Smooth muscle cell of the brain vasculature (primary cell): ENCODE measurements around the gene DBF4.
"Not testable (repeated sequence)": the region's sequence is repeated elsewhere in the genome, so short reads cannot be mapped to it uniquely, and the experiment has no call there.

Experiments used
- DNase-seq: peaks from one replicate; pipeline ENCODE4 v3.0.0-alpha.2; 2012; ENCODE audit warnings: low read depth, low spot score

DBF4 gene, protein sequence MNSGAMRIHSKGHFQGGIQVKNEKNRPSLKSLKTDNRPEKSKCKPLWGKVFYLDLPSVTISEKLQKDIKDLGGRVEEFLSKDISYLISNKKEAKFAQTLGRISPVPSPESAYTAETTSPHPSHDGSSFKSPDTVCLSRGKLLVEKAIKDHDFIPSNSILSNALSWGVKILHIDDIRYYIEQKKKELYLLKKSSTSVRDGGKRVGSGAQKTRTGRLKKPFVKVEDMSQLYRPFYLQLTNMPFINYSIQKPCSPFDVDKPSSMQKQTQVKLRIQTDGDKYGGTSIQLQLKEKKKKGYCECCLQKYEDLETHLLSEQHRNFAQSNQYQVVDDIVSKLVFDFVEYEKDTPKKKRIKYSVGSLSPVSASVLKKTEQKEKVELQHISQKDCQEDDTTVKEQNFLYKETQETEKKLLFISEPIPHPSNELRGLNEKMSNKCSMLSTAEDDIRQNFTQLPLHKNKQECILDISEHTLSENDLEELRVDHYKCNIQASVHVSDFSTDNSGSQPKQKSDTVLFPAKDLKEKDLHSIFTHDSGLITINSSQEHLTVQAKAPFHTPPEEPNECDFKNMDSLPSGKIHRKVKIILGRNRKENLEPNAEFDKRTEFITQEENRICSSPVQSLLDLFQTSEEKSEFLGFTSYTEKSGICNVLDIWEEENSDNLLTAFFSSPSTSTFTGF

DNA sequence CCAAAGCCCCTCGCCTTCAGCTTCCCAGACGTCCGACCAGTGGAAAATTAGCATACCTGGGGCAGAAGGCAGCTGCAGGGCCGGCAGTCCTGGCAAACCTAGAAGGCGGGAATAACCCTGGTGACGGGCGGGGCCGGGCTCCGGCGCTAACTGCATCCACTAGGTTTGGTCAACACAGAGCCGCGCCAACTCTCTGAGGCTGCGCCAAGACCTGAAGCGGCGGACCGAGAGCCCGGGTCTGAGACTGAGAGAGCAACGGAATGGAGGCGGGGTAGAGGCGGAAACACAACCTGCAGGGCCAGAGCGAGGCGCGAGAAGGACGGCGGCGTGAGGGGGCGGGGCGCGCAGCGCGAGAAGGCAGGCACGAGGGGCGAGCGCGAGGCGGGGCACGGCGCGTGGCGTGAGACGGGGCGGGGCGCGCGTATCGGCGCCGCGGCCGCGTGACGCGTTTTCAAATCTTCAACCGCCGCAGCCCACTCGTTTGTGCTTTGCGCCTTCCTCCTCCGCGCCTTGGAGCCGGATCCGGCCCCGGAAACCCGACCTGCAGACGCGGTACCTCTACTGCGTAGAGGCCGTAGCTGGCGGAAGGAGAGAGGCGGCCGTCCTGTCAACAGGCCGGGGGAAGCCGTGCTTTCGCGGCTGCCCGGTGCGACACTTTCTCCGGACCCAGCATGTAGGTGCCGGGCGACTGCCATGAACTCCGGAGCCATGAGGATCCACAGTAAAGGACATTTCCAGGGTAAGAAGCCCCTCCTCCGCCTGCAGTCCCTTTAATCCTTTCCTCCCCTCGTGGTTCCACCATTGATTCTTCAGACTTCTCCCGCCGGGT is at the start of gene DBF4, which contains the start of gene SLC25A40:
DBF4 (plus strand) TSS at position 454 of the 829 bp plus-strand sequence; CDS start at position 694, 240 bp downstream.
SLC25A40 (minus strand) TSS at position 321 of the 829 bp plus-strand sequence. CDS start 17,633 bp downstream, outside the sequence.
- DNase-seq: peak; percentile 82

DNA sequence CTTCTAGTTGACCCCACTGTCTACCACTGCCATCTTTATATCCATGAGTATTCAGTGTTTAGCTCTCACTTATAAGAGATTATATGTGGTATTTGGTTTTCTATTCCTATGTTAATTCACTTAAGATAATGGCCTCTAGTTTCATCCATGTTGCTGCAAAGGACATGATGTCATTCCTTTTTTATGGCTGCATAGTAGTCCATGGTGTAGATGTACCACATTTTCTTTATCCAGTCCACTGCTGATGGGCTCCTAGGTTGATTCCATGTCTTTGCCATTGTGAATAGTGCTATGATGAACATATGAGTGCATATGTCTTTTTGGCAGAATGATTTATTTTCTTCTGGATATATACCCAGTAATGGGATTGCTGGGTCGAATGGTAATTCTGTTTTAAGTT is 47.9 kb upstream of the DBF4 start:
- not testable (repeated sequence) for DNase-seq

DNA sequence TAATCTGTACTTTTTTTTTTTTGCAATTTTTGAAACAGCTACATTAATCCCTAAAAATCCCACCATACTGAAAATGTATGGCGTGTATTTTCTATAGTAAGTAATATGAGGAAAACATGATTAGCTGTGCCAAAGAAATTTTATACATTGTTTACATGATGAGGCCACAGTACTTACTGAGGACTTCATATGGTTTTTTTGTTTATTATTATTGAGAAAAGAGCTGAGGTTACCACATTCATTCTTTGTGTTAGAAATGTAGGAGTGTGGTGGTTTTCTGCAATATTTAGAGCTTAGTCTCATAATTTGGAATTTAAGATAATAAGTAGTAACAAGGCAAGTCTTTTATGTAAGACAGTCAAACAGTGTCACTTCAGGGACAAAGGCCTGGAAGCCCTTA is 45.2 kb upstream of the DBF4 start:
- no peak for DNase-seq

DNA sequence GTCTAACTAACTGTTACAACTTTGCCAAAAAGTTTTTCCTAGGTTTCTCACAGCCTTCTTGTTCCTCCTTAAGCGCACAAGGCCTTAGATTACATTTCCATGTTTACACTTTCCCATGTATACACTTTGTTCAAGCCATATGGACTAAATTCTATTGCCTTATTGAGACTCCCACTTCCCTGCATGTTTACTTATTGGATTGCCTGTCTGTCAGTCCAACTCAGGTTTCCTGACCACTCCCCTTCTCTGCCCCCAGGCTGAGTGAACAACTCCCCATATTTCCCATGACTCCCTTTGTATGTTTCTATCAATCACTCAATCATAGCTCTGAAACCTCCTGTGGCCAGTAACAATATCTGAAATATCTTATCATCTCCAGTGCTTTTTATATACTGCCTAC is 43.2 kb upstream of the DBF4 start:
- DNase-seq: no peak

DNA sequence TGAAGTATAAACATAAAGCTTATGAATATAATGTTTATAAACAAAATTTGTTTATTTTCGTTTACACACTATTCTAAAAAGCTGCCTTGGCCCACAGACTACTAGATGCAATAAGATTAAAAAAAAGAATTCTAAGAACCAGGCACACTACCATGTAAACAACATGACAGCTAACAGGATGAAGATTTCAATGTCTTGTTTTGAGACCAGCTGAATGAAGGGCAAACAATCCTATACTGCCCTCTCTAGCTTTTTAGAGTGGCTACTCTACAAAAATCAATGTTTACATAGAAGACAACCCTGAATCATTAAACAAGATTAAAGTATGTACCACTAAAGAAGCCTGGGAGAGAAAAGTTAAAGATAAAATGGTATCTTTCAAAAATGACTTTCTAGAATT is 38.7 kb upstream of the DBF4 start:
- DNase-seq: no peak

DNA sequence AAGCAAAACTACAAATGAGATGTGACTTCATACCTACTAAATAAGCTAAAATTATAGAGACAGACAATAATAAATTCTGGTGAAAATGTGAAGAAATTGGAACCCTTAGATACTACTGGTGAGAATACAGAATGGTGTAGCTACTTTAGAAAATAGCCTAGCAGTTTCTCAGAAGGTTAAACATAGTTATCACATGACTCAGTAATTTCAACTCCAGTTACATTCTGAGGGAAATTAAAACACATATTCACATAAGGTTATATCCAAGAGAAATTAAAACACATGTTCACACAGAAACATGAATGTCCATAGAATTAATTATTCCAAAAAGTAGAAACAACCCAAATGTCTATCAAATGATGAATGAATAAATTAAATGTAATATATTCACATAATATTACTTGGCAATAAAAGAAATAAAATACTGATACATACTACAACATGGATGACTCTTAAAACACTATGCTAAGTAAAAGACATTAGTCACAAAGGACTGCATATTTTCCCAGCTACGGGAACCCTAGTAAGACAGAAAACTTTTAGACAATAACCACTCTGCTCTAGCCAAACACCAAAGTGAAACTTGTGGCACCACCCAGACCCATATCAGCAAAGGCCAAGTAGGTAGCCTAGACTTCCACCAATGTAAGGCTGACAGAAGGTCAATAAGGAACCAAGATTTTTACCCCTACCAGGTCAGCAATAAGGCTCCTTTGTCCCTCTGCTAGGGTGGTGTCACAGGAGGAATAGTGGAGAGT is 25.3 kb upstream of the DBF4 start:
- no peak for DNase-seq

DNA sequence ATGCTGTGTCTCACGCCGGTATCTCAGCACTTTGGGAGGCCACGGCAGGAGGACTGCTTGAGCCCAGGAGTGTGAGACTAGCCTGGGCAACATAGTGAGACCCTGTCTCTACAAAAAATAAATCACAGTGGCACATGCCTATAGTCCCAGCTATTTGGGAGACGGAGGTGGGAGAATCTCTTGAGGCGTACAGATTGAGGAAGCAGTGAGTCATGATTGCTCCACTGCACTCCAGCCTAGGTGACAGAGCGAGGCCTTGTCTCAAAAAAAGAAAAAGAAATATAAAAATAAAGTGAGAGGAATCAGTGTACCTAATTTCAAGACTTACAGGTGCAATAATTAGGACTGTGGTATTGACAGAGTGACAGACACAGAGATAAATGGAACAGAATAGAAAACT is 24.0 kb upstream of the DBF4 start:
- no peak for DNase-seq

DNA sequence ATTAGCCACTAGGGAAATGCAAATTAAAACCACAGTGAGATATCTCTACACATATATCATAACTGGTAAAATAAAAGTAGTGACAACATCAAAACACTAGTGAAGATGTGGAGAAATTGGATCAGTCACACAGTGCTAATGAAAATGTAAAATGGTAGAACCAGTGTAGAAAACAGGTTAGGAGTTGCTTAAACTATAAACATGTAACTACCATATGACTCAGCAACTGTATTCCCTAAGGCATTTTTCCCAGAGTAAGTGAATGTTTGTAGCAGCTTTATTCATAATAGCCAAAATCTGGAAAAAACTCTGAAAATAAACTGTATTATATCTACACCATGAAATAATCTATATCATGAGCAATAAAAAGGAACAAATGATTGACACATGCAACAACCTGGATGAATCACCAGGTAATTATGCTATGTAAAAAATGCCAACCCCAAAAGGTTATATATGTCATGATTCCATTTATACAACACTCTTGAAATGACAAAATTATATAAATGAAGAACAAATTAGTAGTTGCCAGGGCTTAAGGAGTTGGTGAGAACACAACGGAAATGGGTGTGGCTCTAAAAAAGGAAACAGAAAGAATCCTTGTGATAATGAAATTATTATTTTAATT is 22.9 kb upstream of the DBF4 start:
- no peak for DNase-seq

DNA sequence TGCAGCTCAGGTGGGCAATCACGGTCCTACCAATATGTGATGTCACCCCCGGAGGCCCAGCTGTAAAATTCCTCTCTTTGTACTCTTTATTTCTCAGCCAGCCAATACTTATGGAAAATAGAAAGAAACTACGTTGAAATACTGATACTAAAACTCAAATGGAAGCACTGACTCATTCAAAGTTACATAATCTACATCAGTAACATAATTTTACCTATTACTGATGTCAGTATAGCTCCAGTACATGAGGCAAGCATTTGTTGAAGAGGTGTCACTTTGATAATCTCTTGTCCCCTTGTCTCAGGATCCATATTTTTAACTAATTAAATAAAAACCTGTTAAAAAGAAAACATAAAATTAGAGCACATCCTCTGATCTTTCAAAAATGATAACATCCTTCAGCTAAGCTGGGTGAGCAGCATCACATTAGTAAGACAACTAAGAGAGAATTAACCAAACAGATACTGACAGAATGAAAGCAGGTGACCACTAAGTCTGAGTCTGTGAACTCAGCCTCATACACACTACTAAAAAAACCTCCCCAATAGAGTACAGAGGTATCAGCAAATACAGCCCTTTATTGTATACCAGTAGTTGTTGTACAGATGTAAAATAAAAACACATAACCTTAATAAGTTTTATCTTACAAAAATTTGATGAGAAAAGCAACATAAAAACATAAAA is 17.7 kb upstream of the DBF4 start:
- no peak for DNase-seq

DNA sequence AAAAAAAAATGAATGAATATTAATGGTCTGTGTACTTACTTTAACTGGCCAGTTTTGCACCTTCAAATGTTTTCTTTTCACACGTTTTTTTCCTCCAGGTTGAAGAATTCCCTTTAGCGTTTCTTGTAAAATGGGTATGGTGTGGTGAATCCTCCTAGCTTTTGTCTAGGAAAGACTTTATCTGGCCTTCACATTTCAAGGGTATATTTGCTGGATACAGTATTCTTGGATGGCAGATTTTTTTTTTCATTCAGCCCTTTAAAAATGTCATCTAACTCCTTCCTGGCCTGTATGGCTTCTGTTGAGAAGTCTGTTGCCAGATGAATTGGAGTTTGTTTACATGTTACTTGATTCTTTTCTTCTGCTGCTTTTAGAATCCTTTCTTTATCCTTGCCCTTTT is 10.2 kb upstream of the DBF4 start:
- no peak for DNase-seq

DNA sequence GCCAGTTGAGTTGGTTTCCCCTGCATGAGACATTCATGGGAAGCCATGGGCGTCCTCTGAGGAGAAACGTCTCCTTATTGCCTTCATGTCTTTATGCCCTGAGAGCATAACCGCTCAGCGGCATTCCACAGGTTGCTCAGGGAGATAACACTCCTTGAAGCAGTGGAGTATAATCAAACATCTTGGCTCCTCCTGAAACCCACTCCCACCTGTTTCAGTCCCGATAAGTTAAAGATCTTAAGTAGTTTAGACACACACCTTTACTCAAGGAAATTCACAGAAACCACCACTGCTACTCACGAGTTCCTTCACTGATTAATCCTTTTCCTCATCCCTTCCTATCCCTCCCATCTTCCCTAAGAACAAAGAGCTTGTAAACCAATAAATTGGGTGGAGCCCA is 9.8 kb upstream of the DBF4 start:
- not testable (repeated sequence) for DNase-seq

DNA sequence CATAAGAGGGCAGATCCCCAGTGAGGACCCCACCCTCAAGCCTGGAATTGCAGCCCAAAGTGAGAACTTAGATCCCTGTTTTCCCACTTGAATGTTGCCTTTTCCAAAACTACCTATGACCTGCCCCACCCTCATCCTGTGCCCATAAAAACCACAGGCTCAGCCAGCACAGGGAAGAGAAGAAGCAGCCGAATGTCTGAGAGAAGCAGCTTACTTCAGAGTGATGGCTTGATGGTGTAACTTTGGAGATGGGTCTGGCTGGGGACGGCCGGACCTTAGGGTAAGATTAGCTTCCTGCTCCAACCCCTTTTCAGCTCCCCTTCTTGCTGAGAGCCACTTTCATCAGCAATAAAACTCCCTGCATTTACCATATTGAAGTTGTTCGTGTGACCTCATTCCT is 5.8 kb upstream of the DBF4 start:
- no peak for DNase-seq

DNA sequence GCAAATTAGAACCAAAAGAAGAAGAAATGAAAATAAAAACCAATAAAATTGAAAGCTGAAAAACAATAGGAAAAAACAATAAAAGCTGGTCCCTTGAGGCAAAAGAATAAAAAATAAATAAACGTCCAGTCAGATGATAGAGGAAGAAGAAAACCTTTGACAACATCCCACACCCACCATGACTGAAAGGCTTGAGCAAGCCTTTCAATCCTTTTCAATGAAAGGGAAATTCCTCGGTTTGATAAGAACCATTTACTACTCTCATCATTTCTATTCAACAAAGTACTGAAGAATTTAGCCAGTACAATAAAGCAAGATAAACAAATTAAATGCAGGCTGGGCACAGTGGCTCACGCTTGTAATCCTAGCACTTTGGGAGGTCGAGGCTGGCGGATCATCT is 3.9 kb upstream of the DBF4 start:
- DNase-seq: no peak

DNA sequence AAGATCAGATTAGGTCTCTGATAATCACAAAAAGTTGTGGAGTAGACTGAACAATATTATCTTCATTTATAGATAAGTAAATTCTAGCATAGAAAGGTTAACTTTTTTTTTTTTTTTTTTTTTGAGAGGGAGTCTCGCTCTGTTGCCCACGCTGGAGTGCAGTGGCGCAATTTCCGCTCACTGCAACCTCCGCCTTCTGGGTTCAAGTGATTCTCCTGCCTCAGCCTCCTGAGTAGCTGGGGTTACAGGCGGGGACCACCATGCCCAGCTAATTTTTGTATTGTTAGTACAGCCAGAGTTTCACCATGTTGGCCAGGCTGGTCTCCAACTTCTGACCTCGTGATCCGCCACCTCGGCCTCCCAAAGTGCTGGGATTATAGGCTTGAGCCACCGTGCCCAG is 3.0 kb upstream of the DBF4 start:
- DNase-seq: not testable (repeated sequence)

DNA sequence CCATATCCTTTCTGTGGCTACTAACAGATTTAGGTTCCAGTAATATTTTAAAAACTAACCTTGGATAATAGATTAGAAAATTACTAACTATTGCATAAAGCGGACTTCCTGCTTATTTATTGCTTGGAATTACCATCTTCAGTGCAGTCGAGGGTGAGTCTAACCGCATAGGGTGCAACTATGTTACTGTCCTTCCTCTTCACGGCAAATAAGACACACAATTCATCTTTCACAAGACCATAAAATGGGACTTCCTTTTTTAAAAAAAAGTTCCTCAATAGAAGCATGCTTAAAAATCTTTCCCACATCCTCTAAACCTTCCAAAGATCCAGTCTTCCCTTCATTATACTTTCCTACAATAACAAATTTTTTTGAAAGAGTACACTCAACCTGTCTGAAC is 2.2 kb upstream of the DBF4 start:
- no peak for DNase-seq

DNA sequence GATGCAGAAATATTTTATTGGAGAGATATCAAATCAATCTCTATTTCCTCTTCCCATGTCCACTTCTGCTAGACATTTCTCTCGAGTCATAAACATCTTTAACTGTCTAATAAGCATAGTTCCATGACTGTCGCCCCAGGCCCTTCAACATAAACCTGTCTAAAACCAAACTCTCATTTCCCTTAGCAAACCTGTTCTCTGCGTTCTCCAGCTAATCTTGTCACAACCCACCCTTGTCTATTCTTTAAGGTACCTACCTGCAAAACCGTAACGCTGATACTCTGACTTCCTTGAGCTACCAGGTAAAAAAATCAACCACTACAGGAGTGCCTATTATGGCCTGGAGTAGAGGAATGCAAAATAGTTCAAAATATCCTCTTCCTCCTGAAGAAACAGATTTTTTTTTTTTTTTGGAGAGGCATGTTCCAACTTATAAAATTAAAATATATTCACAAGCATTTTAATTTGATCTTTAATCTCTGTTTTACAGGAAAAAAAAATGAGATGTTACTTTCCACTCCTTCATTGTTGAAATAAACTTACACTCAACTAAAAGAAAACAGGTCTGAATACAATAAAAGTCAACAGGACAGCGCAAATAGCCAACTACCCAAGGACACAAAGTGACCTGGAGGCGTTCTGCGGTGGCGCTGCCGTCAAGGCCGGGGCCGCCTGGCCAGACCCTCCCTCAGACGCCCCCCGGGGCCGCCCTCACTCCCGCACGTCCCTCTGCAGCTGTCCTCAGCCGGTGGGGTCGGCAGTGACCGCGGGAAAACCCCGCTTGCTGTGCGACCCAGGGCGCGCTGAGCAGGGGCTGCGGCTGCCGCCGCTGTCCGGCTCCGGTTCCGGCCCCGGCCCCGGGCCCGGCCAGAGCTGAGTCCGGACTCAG is 898 bp upstream of the DBF4 start:
- DNase-seq: no peak

DNA sequence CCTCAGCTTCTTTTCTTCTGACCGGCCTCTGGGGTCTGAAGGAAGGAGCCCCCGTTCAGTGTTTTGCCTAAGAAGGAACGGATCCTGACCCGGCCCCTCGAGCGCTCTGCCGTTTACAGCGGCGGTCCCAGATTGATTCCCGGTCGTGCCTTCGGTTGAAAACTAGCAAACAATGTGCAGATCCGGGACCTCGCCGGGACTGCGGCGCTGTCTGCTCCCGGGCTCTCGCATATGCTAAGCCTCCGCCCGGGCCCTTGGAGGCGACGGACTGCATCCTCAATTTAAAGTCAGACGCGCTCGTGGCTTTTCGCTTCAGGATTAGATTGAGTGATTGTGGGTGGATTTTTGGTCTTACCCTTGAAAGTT is 559 bp downstream of the DBF4 start:
- no peak for DNase-seq

DNA sequence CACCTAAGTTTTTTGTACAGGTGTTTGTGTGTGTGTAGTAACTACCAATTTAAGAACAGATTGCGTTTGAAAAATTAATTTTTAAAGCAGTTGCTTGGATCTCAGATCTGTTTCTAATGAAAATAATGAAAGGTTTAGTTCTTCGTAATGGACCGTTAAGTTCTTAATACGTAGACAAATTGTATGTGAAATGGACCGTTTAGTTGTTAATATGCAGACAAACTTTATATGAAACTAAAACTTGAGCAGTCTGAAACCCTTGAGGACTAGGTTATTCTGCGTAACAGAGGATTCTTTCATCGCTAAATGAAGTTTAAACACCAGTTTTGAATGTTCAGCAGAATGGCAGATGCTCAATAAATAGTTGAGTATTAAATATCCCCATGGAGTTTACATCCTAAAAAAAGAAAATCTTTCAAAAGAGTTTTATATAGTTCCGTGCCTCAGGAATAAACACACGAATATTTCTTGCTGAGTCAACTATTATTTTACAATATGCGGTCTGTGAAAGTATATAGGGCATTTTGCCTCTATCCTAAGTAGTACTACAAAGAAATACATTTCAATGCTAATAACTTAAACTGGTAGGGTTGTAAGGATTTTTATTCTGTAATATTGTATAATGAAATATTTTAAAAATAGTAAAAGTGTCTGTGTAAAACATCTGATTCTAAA is 1.2 kb downstream of the DBF4 start:
- DNase-seq: no peak

DNA sequence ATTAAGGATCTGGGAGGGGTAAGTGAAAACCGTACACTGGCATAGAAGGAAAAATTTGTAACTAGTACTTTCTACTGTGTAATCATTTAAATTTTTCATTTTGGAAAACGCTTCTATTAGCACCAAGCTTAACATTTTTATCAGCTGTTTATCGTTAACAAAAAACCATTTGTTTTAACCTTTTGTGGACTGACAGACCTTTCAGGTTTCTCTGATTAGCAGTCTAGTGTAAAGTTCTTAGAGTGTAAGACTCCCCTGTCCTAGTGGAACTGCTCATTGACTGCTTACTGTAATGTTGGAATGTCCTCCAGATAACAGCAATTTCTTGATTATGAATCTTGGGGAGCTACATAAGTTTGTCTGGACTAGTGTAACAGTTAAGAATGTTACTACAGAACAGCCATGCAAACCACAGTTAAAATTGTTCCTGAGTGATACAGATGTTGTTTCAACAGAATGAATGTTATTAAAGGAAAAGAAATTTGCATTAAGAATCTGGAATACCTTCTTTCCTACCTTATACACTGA is 2.0 kb downstream of the DBF4 start:
- no peak for DNase-seq
